WTC11 (cell line): ENCODE measurements around the gene FAU. TPM values are rescaled to one million over a fixed set of nuclear protein-coding genes. Genes with fewer than 3 reads are reported as not detected.

ENCODE experiments used
- ARID4B ChIP-seq: sonication (generic); formaldehyde crosslinking; IDR thresholded peaks from 2 replicates; pipeline ENCODE4 v1.8.0; 2023; ENCODE audit warnings: missing genetic modification reagents, mild to moderate bottlenecking, borderline replicate concordance
- ATF1 ChIP-seq: sonication (generic); formaldehyde crosslinking; IDR thresholded peaks from 2 replicates; pipeline ENCODE4 v1.8.1; 2023; ENCODE audit warnings: mild to moderate bottlenecking, moderate library complexity, missing genetic modification reagents
- CTCF ChIP-seq: fragments of 200-600 bp; IDR thresholded peaks from 2 replicates; pipeline ENCODE4 v1.8.0; 2022; ENCODE audit warnings: antibody characterized with exemption
- E2F5 ChIP-seq: sonication (generic); formaldehyde crosslinking; IDR thresholded peaks from 2 replicates; pipeline ENCODE4 v1.8.1; 2022; ENCODE audit warnings: mild to moderate bottlenecking, moderate library complexity, missing genetic modification reagents
- ESRRA ChIP-seq: sonication (generic); formaldehyde crosslinking; IDR thresholded peaks from 2 replicates; pipeline ENCODE4 v1.8.1; 2022; ENCODE audit warnings: mild to moderate bottlenecking, missing genetic modification reagents, borderline replicate concordance
- ETV6 ChIP-seq: sonication (generic); formaldehyde crosslinking; IDR thresholded peaks from 2 replicates; pipeline ENCODE4 v1.8.1; 2022; ENCODE audit warnings: mild to moderate bottlenecking, missing genetic modification reagents
- FOXJ3 ChIP-seq: sonication (generic); formaldehyde crosslinking; IDR thresholded peaks from 2 replicates; pipeline ENCODE4 v1.9.0; 2021; ENCODE audit warnings: missing genetic modification reagents, mild to moderate bottlenecking, borderline replicate concordance
- FOXK1 ChIP-seq: sonication (generic); formaldehyde crosslinking; IDR thresholded peaks from 2 replicates; pipeline ENCODE4 v1.8.0; 2022; ENCODE audit warnings: mild to moderate bottlenecking, moderate library complexity, missing genetic modification reagents
- IRF1 ChIP-seq: sonication (generic); formaldehyde crosslinking; IDR thresholded peaks from 2 replicates; pipeline ENCODE4 v1.8.0; 2023; ENCODE audit warnings: missing genetic modification reagents
- KAT7 ChIP-seq: sonication (generic); formaldehyde crosslinking; IDR thresholded peaks from 2 replicates; pipeline ENCODE4 v1.8.1; 2023; ENCODE audit warnings: missing genetic modification reagents, mild to moderate bottlenecking, borderline replicate concordance
- NFATC4 ChIP-seq: fragments of 250-450 bp; sonication (Bioruptor Pico); IDR thresholded peaks from 2 replicates; pipeline ENCODE4 v1.9.0; 2021; ENCODE audit warnings: mild to moderate bottlenecking
- NR3C1 ChIP-seq: sonication (generic); formaldehyde crosslinking; conservative IDR thresholded peaks from 2 replicates; pipeline ENCODE4 v1.8.1; 2023; ENCODE audit warnings: low read depth, mild to moderate bottlenecking, missing genetic modification reagents
- PREB ChIP-seq: sonication (generic); formaldehyde crosslinking; IDR thresholded peaks from 2 replicates; pipeline ENCODE4 v1.8.1; 2022; ENCODE audit warnings: mild to moderate bottlenecking, missing genetic modification reagents, moderate library complexity, borderline replicate concordance
- PRRX2 ChIP-seq: fragments of 250-450 bp; sonication (Bioruptor Pico); IDR thresholded peaks from 2 replicates; pipeline ENCODE4 v1.8.0; 2021; ENCODE audit warnings: mild to moderate bottlenecking
- SMAD3 ChIP-seq: sonication (generic); formaldehyde crosslinking; IDR thresholded peaks from 2 replicates; pipeline ENCODE4 v1.8.0; 2022; ENCODE audit warnings: missing genetic modification reagents, mild to moderate bottlenecking, borderline replicate concordance
- STAT6 ChIP-seq: sonication (generic); formaldehyde crosslinking; conservative IDR thresholded peaks from 2 replicates; pipeline ENCODE4 v1.8.1; 2023; ENCODE audit warnings: mild to moderate bottlenecking, low read depth, missing genetic modification reagents, moderate library complexity
- TEAD1 ChIP-seq: sonication (generic); formaldehyde crosslinking; IDR thresholded peaks from 2 replicates; pipeline ENCODE4 v1.8.0; 2022; ENCODE audit warnings: mild to moderate bottlenecking, missing genetic modification reagents
- TEAD4 ChIP-seq: sonication (generic); formaldehyde crosslinking; IDR thresholded peaks from 2 replicates; pipeline ENCODE4 v1.8.0; 2022; ENCODE audit warnings: mild to moderate bottlenecking, missing genetic modification reagents
- ZMAT4 ChIP-seq: fragments of 250-450 bp; sonication (Bioruptor Pico); IDR thresholded peaks from 2 replicates; pipeline ENCODE4 v1.9.0; 2021; ENCODE audit warnings: mild to moderate bottlenecking
- ZNF232 ChIP-seq: sonication (generic); formaldehyde crosslinking; IDR thresholded peaks from 2 replicates; pipeline ENCODE4 v1.8.0; 2022; ENCODE audit warnings: mild to moderate bottlenecking, missing genetic modification reagents
- ZNF416 ChIP-seq: fragments of 250-450 bp; sonication (Bioruptor Pico); IDR thresholded peaks from 2 replicates; pipeline ENCODE4 v1.9.0; 2021; ENCODE audit warnings: mild to moderate bottlenecking, inconsistent platforms
- ZNF425 ChIP-seq: fragments of 250-450 bp; sonication (Bioruptor Pico); conservative IDR thresholded peaks from 2 replicates; pipeline ENCODE4 v1.9.0; 2021; ENCODE audit warnings: mild to moderate bottlenecking
- total RNA-seq: library from RNA; stranded (reverse); gene quantifications from 3 replicates; pipeline ENCODE4 v1.2.3, GENCODE V29; 2021

FAU gene
- total RNA-seq, 1 experiment from 2014 or later: 991 TPM

GRCh38 chr11:65117206-65118096 is 4.5 kb downstream of the FAU start, which contains the start of gene ZNHIT2 (continued):
- peak; percentile 91 for TF ChIP-seq CTCF
- TF ChIP-seq KAT7 (CRISPR knock-in tag): no peak; the same call in 1 of the 2 replicates
- TF ChIP-seq PREB (CRISPR knock-in tag): 0 out of 2 replicates have a peak, but pooled peaks have one; percentile 39
- peak; percentile 84 for TF ChIP-seq PRRX2 (CRISPR knock-in tag)
- peak; percentile 87 for TF ChIP-seq NFATC4 (CRISPR knock-in tag)
- peak; percentile 88; the same call in 1 of the 2 replicates for TF ChIP-seq ZNF416 (CRISPR knock-in tag)
- TF ChIP-seq E2F5 (CRISPR knock-in tag): no peak
- TF ChIP-seq FOXK1 (CRISPR knock-in tag): peak; percentile 94
- peak; percentile 81 for TF ChIP-seq ETV6 (CRISPR knock-in tag)
- TF ChIP-seq FOXJ3: no peak
- TF ChIP-seq NR3C1: no peak
- peak; percentile 93 for TF ChIP-seq ARID4B (CRISPR knock-in tag)
- 0 out of 2 replicates have a peak, but pooled peaks have one; percentile 9 for TF ChIP-seq ESRRA (CRISPR knock-in tag)
- TF ChIP-seq SMAD3: no peak
- 0 out of 2 replicates have a peak, but pooled peaks have one; percentile 21 for TF ChIP-seq ZNF232
- TF ChIP-seq ATF1 (CRISPR knock-in tag): no peak
- 0 out of 2 replicates have a peak, but pooled peaks have one; percentile 9 for TF ChIP-seq ZMAT4 (CRISPR knock-in tag)
- TF ChIP-seq TEAD4 (CRISPR knock-in tag): peak; percentile 81; the same call in 1 of the 2 replicates
- TF ChIP-seq ZNF425 (CRISPR knock-in tag): no peak
- TF ChIP-seq TEAD1: peak; percentile 78; the same call in 1 of the 2 replicates
- no peak for TF ChIP-seq STAT6
- TF ChIP-seq IRF1 (CRISPR knock-in tag): peak; percentile 72
